Kidney epithelial cell (primary cell): Measurements from ENCODE around the gene NAGPA. TPM values are rescaled to one million over a fixed set of nuclear protein-coding genes. Genes with fewer than 3 reads are reported as not detected.

Experiments
- DNase-seq: peaks from one replicate; pipeline ENCODE4 v3.0.0-alpha.2; 2010; ENCODE audit warnings: low read depth
- H3K27me3 ChIP-seq: 2 replicates; pipeline ENCODE4 v1.6.0; 2011; ENCODE audit warnings: low read length; ENCODE audit not compliant: control insufficient read depth, insufficient read depth
- H3K36me3 ChIP-seq: 2 replicates; pipeline ENCODE4 v1.5.1; 2011; ENCODE audit warnings: low read length; ENCODE audit not compliant: control insufficient read depth, insufficient read depth
- H3K4me3 ChIP-seq: 2 replicates; pipeline ENCODE4 v1.5.1; 2011; ENCODE audit warnings: low read depth, mild to moderate bottlenecking, control low read depth, low read length
- total RNA-seq: library from RNA; depleted of rRNA; stranded (reverse); fragments of >200 nt; gene quantifications from 2 replicates; pipeline ENCODE4 v1.2.3, GENCODE V29; 2015
- TF ChIP-seq, protein P1 (sequence below): IDR thresholded peaks from 2 replicates; pipeline ENCODE4 v1.5.1; 2011; ENCODE audit warnings: mild to moderate bottlenecking, moderate library complexity, low read length, control low read depth, inconsistent platforms; ENCODE audit not compliant: insufficient read depth, poor library complexity, severe bottlenecking

Gene NAGPA
- total RNA-seq, 1 donor from 2014 or later, result 40.0 TPM

DNA sequence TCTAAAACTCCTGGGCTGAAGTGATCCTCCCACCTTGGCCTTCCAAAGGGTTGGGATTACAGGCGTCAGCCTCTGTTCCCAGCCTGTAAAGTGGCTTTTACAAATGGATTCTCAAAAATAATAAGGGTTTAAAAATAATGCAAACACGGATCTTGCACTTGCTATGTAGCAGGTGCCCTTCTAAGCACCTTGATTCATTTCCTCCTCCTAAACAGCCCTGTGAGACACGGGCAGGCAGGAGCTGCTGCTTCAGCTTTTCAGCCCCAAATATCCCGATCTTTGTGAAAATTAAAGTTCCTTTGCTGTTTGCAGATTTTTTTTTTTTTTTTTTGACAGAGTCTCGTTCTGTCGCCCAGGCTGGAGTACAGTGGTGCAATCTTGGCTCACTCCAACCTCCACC is 31.7 kb downstream of the NAGPA start:
- H3K36me3 ChIP-seq, result no peaks in the 10 kb centered on the region
- no peak for DNase-seq
- peaks cover 6% of the 10 kb centered on the region for H3K27me3 ChIP-seq
- H3K4me3 ChIP-seq, result no peak overlapping the region
- TF ChIP-seq, protein P1, sequence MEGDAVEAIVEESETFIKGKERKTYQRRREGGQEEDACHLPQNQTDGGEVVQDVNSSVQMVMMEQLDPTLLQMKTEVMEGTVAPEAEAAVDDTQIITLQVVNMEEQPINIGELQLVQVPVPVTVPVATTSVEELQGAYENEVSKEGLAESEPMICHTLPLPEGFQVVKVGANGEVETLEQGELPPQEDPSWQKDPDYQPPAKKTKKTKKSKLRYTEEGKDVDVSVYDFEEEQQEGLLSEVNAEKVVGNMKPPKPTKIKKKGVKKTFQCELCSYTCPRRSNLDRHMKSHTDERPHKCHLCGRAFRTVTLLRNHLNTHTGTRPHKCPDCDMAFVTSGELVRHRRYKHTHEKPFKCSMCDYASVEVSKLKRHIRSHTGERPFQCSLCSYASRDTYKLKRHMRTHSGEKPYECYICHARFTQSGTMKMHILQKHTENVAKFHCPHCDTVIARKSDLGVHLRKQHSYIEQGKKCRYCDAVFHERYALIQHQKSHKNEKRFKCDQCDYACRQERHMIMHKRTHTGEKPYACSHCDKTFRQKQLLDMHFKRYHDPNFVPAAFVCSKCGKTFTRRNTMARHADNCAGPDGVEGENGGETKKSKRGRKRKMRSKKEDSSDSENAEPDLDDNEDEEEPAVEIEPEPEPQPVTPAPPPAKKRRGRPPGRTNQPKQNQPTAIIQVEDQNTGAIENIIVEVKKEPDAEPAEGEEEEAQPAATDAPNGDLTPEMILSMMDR, result no peak

DNA sequence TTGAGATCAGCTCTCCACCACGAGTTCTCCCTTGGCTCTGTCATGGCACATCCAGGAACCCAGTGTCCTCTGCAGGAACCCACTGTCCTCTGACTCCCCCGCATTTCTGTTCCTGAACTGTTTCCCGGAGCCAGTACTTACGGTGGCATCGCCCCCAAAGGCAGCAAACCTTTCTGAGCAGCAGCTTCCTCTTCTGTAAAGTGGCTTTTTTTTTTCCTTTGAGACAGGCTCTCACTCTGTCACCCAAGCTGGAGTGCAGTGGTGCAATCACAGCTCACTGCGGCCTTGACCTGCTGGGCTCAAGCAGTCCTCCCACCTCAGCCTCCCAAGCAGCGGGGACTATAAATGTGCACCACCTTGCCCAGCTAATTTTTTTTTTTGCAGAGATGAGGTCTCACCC is 32.2 kb downstream of the NAGPA start:
- DNase-seq, result no peak
- Histone ChIP-seq H3K36me3 (no peaks in the 10 kb centered on the region), H3K27me3 (peaks cover 6% of the 10 kb centered on the region), H3K4me3 (no peak overlapping the region)
- TF ChIP-seq, protein P1, result no peak

DNA sequence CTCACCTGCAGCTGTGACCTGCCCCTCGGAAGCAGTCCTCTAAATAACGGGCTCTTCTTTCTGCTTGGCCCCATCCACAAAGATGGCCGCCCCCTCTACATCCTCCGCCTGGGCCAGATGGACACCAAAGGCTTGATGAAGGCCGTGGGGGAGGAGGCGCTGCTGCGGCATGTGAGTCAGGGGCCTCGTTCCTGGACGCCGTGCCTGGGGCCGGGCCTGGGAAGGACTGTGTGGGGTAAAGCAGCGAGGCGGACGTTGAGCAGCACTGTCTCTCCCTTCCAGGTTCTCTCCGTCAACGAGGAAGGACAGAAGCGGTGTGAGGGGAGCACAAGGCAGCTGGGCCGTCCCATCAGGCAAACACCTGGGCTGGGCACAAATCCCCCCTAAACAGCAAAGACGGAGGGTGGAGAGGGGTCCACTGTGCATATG is 33.1 kb downstream of the NAGPA start:
- H3K36me3 ChIP-seq, result no peaks in the 10 kb centered on the region
- H3K4me3 ChIP-seq, result no peak overlapping the region
- TF ChIP-seq, protein P1, result no peak
- no peak for DNase-seq
- H3K27me3 ChIP-seq, result peaks cover 6% of the 10 kb centered on the region

DNA sequence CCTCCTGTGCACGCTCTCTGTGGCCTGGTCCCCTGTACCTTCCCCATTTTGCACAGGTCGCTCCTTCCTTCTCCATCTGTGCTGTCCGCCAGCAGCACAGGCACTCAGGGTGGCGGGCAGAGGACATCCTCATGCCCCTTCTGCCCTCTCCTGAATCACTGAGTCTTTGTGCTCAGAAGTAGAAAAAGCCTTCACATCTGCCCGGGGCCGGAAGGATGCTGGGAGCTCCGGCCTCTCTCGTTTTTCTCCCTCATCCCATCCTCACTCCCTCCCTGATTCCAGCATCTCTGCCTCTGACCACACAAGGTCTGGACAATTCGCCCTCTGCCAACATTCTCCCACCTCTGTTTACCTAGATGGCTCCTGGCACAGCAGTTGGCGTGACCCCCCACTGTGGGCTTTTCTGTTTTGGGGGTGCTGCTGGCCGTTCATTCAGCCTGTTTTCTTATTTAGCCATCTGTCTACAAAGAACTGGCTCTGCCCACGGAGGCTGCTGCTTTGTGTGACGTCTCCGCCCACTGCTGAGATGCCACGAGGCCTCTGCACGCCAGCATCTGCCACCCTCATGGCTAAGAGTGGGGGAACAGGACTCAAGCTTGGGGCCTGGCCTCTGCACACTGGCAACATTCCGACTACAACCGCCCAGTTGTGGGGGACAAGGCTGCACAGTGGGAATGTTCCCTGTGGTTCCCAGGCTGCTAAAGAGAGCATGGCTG is 38.9 kb downstream of the NAGPA start:
- Histone ChIP-seq H3K27me3 (no peaks in the 10 kb centered on the region), H3K4me3 (no peak overlapping the region), H3K36me3 (no peaks in the 10 kb centered on the region)
- TF ChIP-seq, protein P1, result no peak
- DNase-seq, result no peak

DNA sequence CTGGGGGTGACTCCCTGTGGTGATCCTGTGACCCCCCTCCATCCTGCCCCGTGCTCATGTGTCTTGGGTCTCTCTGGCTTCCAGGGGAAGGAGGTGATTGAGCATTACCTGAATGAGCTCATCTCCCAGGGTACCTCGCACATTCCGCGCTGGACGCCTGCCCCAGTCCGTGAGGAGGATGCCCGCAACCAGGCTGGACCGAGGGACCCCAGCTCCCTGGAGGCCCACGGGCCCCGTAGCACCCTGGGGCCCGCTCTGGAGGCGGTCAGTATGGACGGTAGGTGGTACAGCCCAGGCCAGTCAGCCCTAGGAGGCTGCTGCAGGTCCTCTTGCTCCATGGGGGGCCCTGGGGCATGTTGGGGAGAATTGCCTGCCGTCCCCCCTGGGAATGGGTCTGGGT is 42.0 kb downstream of the NAGPA start:
- peaks cover 17% of the 10 kb centered on the region for H3K27me3 ChIP-seq
- TF ChIP-seq, protein P1, result no peak
- DNase-seq, result no peak
- no peak overlapping the region for H3K4me3 ChIP-seq
- H3K36me3 ChIP-seq, result no peaks in the 10 kb centered on the region

DNA sequence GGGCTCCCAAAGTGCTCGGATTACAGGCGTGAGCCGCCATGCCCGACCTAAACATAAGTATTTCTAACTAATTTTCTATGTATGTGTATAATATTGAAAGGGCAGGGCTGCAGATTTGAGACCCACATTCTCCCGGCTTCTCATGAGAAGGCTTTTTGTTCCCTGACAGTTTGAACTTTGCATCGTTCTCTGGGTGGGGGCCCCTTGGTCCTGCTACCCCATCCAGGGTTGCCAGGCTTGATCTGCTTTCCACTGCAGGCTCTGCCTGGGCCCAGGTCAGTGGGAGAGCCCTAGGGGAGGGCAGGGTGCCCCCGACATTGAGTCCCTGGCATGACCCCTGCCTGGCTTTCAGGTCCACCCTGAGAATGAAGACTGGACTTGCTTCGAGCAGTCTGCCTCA is 43.3 kb downstream of the NAGPA start:
- TF ChIP-seq, protein P1, result no peak
- H3K4me3 ChIP-seq, result no peak overlapping the region
- DNase-seq, result no peak

More for the DNA sequence above, 43.3 kb downstream of the NAGPA start:
- Histone ChIP-seq H3K36me3 (no peaks in the 10 kb centered on the region), H3K27me3 (peaks cover 17% of the 10 kb centered on the region)
